GM21825 (cell line): Measurements from ENCODE around the gene SPEM2.

ENCODE experiments used
- ATAC-seq: cut with Tn5 transposase; IDR thresholded peaks from one replicate; pipeline ENCODE4 v1.9.1; 2021; ENCODE audit warnings: mild to moderate bottlenecking, moderate library complexity; ENCODE audit not compliant: unreplicated experiment

The SPEM2 gene

DNA sequence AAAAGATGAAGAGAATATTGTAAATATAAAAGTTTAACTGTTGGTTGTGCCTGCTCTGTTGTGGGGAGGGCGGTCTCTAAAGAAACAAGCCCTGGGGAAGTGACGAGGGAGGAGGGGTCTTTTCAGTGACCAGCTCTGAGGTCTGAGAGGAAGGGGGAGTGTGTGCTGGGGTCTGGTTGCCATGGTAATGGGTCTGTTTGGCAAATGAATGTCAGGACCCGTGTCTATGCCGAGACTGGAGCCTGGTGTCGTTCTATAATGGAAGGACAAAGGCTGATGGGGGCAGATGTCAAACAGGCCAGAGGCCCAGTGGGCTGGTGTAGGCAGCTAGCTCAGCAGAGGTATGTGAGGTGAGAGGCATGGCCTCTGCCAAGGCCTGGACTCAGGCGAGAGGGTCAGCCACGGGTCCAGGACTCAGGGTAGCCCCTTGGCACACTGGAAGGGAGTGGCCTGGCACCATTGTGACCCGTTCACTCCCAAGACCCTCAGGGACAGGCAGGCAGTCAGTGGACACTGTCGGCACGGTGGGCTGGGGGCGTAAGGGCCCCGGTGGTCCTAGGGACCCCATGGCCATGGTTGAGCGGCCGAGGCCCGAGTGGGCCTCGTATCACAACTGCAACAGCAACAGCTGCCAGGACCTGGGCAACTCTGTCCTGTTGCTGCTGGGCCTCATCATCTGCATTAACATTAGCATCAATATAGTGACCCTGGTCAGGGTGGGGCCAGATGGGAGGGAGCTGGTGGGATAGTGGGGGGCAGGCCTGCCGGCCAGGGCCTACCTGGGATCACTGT lies 5.4 kb upstream of the SPEM2 start, which contains the start of gene SPEM1:
Gene SPEM1, plus strand, starts transcription at position 506 of the 792 bp plus-strand sequence. Its CDS starts 61 bp downstream, at position 567.
- ATAC-seq, result no peak

DNA sequence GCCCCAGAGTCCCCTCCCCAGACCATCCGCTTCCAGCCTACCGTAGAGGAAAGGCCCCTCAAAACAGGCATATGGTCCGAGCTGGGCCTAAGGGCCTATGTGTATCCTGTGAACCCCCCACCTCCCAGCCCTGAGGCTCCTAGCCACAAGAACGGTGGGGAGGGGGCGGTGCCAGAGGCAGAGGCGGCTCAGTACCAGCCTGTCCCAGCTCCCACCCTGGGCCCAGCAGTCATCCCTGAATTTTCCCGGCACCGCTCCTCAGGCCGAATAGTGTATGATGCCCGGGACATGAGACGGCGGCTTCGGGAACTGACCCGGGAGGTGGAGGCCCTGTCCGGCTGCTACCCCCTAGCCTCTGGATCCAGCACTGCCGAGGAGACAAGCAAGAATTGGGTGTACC lies 4.2 kb upstream of the SPEM2 start:
- no peak for ATAC-seq

DNA sequence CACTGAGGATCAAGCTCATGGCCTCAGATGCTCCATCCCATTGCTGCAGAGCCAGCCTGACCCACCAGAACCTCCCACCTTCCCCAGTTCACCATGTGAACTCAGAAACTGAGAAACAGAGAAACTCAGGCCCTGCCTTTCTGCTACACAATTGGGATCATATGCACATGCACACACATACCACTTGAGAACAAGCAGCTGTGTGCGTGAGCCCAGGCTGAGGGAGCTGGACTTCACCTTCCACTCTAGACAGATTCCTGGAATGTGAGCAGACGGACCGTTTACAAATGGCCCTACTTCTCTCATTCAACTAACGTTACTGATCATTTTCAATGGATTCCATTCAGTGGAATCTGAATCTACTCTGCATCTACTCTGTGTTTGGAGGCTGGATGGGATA lies 1.7 kb upstream of the SPEM2 start:
- no peak for ATAC-seq

DNA sequence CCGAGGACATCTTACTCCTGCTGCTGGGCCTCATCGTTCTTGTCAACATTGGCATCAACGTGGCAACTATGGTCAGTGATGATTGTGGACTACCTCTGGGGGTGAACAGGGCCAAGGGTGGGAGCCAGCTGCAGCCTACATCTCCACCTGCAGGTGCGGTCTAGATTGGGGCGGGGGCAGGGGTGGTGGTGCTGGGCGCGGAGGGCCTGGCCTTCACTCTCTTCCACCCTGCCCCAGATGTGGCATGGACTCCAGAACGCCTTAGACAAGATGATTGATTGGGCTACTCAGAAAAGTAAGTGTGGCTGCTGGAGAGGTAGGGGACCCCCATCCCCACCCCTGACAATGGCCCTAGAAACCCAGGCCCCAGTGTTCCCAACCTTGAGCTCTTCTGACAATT lies 340 bp downstream of the SPEM2 start:
- no peak for ATAC-seq

DNA sequence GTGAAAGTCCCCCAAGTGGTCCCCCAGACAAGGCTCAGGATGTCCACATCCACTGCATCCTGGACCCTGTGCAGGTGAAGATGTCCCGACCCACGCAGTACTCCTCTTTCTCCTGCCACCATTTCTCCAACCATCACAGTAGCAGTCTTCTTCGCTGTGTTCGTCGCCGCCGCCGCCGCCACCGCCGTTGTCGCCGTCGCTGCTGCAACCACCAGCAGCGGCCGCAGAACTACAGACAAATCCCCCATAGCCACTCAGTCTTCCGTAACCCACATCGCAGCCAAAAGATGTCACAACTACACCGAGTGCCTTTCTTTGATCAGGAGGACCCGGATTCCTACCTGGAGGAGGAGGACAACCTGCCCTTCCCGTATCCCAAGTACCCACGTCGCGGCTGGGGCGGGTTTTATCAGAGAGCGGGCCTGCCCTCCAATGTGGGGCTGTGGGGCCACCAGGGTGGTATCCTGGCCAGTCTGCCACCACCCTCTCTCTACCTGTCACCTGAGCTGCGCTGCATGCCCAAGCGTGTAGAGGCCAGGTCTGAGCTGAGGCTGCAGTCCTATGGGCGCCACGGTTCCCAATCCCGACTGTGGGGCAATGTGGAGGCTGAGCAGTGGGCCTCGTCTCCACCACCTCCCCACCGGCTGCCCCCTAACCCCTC lies 917 bp downstream of the SPEM2 start:
- ATAC-seq, result no peak

DNA sequence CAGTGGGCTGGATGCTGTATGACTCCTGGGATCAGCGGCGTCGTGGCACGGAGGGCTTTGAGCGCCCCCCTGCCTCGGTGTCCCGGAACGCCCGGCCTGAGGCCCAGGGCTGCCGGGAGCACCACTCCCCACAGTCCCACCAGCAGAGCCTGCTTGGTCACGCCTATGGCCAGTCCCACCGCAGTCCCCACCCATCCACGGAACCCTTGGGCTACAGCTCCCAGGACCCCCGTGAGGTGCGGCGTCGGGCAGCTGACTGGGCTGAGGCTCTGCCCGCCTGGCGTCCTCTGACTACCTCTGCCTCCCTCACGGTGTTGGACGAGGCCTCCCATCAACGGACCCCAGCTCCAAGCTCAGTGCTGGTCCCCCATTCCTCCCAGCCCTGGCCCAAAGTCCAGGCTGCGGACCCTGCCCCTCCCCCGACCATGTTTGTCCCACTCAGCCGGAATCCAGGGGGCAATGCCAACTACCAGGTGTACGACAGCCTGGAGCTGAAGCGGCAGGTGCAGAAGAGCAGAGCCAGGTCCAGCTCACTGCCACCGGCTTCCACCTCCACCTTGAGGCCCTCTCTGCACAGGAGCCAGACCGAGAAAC lies 1.6 kb downstream of the SPEM2 start:
- no peak for ATAC-seq

DNA sequence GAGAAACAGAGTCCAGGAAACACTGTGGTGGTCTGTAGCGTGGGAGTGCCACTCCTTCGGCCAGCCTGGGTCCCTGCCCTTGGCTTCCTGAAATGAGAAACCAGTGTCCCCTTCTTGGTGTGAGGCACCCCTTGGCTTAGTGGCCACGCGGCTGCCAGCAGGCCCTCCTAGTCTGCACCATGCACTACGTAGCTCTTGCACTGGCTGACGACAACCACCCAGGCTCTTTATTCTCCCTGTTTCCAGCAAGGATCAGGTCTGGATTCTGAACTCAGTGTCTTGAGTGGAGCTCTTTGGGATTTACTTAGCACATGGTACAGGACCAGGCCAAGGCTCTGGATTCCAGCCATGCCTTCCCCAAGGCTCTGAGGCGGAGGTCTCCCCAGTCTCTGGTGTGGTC lies 2.1 kb downstream of the SPEM2 start:
- ATAC-seq, result no peak

DNA sequence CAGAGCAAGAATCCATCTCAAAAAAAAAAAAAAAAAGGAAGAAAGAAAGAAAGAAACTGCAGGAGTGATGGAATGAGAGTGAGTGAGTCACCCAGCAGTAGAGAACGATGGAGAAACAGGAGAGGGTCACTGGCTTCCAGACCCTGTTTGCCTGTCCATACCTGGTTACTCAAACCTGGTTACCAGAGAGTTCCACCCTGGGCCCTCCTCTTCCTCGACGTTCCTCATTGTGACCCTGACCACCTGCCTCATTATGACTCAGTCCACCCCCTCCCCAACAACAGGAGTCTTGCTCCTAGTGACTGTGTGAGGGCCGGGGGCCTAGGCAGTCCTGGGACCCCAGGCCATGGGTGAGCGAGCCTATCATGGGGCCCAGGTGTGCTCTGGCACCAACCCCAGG lies 3.1 kb downstream of the SPEM2 start, which contains the start of gene SPEM3:
Gene SPEM3, plus strand, starts transcription at position 301 of the 400 bp plus-strand sequence. Its CDS starts 46 bp downstream, at position 347.
- no peak for ATAC-seq

DNA sequence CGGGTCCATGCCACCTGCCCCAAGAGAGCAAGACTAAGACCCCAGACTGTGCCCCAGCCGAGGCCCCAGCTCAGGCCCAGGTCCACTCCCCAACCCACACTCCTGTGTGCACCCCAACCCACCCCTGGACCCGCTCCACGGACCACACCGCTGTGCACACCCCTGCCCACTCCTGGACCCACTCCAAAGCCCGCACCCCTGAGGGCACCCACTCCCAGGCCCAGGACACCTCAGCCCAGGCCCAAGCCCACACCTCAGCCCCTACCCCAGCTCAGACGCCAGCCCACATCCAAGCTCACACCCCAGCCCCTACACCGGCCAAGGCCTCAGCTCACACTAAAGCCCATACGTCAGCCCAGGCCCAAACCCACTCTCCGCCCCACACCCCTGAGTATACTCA lies 4.3 kb downstream of the SPEM2 start:
- ATAC-seq, result no peak

DNA sequence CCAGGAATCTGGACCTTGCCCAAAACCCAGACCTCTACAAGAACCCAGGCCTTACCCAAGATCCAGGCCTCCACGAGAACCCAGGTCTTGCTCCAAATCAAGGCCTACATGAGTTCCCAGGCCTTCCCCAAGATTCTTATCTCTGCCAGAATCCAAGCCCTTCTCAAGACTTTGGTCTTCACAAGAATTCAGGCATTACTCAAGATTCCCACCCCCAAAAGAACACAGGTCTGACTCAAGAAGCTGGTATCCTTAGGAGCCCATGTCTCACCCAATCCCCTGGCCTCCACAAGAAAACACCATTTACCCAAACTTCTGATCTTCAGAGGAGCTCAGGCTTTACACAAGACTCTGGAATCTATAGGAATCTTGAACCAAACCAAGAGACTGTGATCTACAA lies 5.8 kb downstream of the SPEM2 start:
- no peak for ATAC-seq

DNA sequence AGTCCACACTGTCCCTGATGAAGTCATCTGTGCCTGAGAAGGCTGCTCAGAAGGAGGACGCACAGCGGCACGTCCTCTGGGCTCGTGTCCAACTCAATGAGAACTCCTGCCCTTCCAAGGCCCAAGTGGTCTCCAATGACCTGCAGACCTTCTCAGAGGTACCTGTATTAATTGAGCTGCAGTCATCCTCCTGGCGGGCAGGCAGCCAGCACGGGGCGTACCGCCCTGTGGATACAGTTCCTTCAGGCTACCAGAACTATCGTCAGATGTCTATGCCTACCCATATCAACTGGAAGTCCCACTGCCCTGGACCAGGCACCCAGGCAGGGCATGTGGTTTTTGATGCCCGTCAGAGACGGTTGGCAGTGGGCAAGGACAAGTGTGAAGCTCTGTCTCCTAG lies 6.9 kb downstream of the SPEM2 start:
- ATAC-seq, result no peak

DNA sequence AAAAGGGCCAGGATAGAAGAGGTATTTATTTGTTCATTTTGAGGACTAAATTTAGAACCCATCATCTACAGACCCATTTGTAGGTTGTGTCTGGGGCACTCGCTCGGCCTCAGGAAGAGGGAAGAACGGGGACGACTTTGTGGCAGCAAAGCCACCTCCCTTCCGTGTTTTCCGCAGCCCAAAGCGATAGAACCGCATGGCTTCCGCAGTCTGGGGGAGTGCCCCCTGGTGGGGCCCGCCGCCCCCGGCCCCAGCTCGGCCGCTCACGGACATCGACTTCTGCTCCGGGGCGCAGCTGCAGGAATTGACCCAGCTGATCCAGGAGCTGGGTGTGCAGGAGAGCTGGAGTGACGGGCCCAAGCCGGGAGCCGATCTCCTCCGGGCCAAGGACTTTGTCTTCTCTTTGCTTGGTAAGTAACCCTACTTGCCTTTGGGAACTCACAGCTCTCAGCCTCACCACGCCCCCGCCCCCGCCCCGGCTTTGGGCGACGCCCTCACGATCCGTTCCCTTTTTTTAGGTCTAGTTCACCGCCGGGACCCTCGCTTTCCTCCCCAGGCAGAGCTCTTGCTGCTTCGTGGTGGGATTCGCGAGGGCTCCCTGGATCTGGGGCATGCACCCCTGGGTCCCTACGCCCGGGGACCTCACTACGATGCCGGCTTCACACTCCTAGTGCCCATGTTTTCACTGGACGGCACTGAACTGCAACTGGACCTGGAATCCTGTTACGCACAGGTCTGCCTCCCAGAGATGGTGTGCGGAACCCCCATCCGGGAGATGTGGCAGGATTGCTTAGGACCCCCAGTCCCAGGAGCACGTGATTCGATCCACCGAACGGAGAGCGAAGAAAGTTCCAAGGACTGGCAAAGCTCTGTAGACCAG lies 10.5 kb downstream of the SPEM2 start:
- ATAC-seq, result peak; percentile 17

DNA sequence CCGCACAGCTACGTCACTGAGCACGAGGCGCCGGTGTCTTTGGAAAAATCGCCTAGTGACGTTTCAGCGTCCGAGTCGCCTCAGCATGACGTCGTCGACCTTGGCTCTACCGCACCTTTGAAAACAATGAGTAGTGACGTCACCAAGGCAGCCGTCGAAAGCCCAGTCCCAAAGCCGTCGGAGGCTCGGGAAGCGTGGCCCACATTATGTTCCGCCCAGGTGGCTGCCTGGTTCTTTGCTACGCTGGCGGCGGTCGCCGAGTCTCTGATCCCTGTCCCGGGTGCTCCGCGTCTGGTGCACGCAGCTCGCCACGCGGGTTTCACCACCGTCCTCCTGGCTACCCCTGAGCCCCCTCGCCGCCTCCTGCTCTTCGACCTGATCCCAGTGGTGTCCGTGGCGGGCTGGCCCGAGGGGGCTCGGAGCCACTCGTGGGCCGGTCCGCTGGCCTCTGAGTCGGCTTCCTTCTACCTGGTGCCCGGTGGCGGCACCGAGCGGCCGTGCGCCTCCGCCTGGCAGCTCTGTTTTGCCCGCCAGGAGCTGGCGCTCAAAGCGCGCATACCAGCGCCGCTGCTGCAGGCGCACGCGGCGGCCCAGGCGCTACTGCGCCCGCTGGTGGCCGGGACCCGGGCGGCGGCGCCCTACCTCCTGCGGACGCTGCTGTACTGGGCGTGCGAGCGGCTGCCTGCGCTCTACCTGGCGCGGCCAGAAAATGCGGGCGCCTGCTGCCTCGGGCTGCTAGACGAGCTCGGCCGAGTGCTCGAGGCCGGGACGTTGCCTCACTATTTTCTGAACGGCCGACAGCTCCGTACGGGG lies 11.3 kb downstream of the SPEM2 start:
- peak; percentile 28 for ATAC-seq

DNA sequence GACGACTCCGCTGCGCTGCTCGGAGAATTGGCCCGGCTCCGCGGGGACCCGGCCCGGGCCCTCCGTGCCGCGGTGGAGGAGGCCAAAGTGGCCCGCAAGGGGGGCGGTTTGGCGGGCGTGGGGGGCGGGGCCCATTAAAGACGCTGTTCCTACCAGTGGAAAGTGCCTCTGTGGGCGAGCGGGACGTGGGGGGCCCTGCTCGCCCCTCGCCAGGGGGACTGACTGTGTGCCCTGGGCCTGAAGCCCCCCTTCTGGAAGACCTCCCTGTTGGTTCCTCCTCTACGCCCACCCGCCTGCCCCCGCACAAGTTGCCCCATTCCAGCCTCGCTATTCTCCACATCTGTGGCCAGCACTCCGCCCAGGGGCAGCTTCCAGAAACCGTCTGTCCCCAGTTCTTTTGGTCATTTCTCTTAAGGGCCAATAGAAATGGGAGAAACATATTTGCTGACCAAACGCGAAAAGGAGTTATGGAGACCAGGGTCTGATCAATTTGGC lies 12.0 kb downstream of the SPEM2 start:
- no peak for ATAC-seq

DNA sequence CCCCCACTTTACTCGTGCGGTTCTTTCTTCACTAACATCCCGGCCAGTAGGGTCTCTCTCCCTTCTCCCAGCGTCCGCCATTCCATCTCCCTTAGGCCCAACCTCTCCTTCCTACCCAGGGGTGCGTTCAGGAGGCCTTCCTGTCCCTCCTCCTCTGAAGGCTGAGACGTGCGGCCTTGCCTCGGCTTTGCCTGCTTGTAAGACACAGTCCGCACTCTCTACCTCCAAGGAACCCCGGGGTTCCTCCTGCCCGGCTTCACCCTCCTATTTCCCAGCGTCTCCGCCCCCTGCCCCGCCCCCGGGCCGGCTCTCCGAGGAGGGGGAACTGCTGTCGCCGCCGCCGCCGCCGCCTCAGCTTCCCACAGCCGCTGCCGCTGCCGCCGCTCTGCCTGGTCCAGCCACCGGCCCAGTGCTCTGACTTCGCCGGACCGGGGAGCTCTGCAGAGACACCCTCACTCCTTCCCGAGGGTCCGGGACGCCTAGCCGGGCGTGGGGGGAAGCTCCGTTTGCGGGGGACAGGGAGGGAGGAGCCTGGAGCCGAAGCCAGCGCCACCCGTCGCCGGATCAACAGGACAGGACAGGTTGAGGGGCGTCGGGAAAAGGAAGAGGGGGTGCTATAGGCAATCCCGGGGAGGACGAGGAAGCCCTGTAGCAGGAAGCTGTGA lies 12.7 kb downstream of the SPEM2 start:
- no peak for ATAC-seq

DNA sequence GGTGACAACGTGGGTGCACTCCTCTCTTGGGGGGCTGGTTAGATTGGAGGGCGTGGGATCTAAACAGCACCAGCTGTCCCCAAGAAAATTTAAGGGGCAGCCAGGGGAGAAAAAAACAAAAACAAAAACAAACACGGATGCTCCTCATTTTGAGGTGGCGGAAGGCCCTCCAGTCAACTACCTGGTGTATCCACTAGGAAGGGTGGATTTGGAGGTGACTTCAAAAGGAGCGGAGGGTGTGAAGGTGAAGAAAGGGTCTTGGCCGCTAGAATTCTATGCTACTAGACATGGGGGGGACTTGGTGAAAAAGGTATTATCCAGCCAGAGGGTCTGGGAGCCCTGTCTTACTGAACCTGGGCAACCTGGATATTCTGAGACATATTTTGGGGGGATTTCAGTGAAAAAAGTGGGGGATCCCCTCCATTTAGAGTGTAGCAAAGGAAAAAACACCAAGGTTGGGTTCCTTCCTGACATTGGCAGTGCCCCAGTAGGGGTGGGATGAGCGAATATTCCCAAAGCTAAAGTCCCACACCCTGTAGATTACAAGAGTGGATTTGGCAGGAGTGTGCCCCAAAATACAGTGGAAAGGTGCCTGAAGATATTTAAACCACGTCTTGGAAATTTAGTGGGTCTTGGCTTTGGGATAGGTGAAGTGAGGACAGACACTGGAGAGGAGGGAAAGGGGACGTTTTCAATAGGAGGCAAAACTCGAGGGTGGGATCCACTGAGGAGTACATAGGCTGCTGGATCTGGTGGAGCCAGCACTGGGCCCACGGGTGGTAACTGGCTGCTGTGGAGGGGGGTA lies 13.4 kb downstream of the SPEM2 start:
- ATAC-seq, result no peak

DNA sequence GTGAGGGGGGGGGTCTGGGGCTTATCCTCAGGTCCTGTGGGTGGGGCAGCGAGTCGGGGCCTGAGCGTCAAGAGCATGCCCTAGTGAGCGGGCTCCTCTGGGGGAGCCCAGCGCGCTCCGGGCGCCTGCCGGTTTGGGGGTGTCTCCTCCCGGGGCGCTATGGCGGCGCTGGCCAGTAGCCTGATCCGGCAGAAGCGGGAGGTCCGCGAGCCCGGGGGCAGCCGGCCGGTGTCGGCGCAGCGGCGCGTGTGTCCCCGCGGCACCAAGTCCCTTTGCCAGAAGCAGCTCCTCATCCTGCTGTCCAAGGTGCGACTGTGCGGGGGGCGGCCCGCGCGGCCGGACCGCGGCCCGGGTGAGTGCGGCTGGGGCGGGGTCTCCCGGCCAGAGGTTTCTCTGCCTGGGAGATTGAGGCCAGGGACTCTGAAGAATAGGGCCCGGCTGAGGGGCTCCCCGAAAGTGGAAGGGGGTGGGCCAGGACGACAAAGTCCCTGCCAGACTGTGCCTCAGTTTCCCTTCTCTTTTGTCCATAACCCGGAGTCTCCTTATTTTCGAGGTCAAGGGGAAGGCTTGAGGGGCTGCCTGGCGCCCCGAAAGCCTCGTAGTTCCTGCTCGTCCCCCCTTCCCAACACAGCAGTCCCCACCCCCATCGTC lies 14.2 kb downstream of the SPEM2 start, which contains the start of gene FGF11:
Gene FGF11, plus strand, starts transcription at position 51 of the 651 bp plus-strand sequence. Its CDS starts 109 bp downstream, at position 160.
- ATAC-seq, result no peak
